Keratinocyte (primary cell): ENCODE results near the gene LYPD6. TPM values are rescaled to one million over a fixed set of nuclear protein-coding genes. Genes with fewer than 3 reads are reported as not detected.

Experiments
- DNase-seq: peaks from one replicate; pipeline ENCODE4 v3.0.0-alpha.2; 2011; ENCODE audit warnings: low read depth, missing footprints, low spot score
- FAIRE-seq: peaks from 2 replicates; lab custom pipeline; 2011; peaks lifted over from hg19 to GRCh38; lab: Jason Lieb, UNC
- H2AFZ ChIP-seq: 2 replicates; pipeline ENCODE4 v1.6.0; 2012; ENCODE audit warnings: low read length, control low read depth, inconsistent platforms; ENCODE audit not compliant: control insufficient read depth
- H3K27ac ChIP-seq: 2 replicates; pipeline ENCODE4 v1.5.1; 2011; ENCODE audit warnings: low read length; ENCODE audit not compliant: control insufficient read depth, insufficient read depth
- H3K27me3 ChIP-seq: 3 replicates; pipeline ENCODE4 v1.6.0; 2011; ENCODE audit warnings: low read length; ENCODE audit not compliant: control insufficient read depth, insufficient read depth; ENCODE audit errors: extremely low read depth
- H3K36me3 ChIP-seq, 2 experiments: 2 replicates in 1 of 2; 3 replicates in 1 of 2; pipeline ENCODE4 v1.5.1; 2011; ENCODE audit warnings: low read length in 2 of 2, mild to moderate bottlenecking in 1 of 2; ENCODE audit not compliant: control insufficient read depth in 2 of 2, insufficient read depth in 2 of 2; ENCODE audit errors: extremely low read depth in 1 of 2
- H3K4me1 ChIP-seq: 3 replicates; pipeline ENCODE4 v1.5.1; 2011; ENCODE audit warnings: low read length; ENCODE audit not compliant: control insufficient read depth, insufficient read depth; ENCODE audit errors: extremely low read depth
- H3K4me2 ChIP-seq: 3 replicates; pipeline ENCODE4 v1.6.0; 2011; ENCODE audit warnings: low read depth, low read length; ENCODE audit not compliant: control insufficient read depth, insufficient read depth; ENCODE audit errors: extremely low read depth
- H3K4me3 ChIP-seq, 3 experiments: fragments of 200-600 bp in 1 of 3; sonication (generic) in 1 of 3; 2 replicates in 2 of 3; 3 replicates in 1 of 3; pipeline ENCODE4 v1.5.1; 2011 to 2016; ENCODE audit warnings: low read length in 3 of 3, mild to moderate bottlenecking in 3 of 3, control low read depth in 2 of 3, inconsistent platforms in 1 of 3, low read depth in 1 of 3, mixed read lengths in 1 of 3, mixed run types in 1 of 3, moderate library complexity in 1 of 3; ENCODE audit not compliant: control insufficient read depth in 2 of 3, insufficient read depth in 2 of 3; ENCODE audit errors: extremely low read depth in 1 of 3
- H3K79me2 ChIP-seq: 2 replicates; pipeline ENCODE4 v1.6.0; 2012; ENCODE audit warnings: low read length; ENCODE audit not compliant: control insufficient read depth, insufficient read depth
- H3K9ac ChIP-seq: 3 replicates; pipeline ENCODE4 v1.6.0; 2011; ENCODE audit warnings: low read length; ENCODE audit not compliant: control insufficient read depth, insufficient read depth; ENCODE audit errors: extremely low read depth
- H3K9me1 ChIP-seq: 3 replicates; pipeline ENCODE4 v1.6.0; 2011; ENCODE audit warnings: low read length; ENCODE audit not compliant: control insufficient read depth, insufficient read depth; ENCODE audit errors: extremely low read depth
- H3K9me3 ChIP-seq: 2 replicates; pipeline ENCODE4 v1.5.1; 2012; ENCODE audit warnings: low read depth, low read length; ENCODE audit not compliant: control insufficient read depth
- H4K20me1 ChIP-seq: 3 replicates; pipeline ENCODE4 v1.6.0; 2011; ENCODE audit warnings: low read length; ENCODE audit not compliant: control insufficient read depth, insufficient read depth; ENCODE audit errors: extremely low read depth
- CTCF ChIP-seq, 3 experiments: IDR thresholded peaks in 1 of 3; conservative IDR thresholded peaks in 1 of 3; optimal IDR thresholded peaks in 1 of 3; 2 replicates in 2 of 3; 3 replicates in 1 of 3; pipeline versions ENCODE3 to v1.5.1; 2011; ENCODE audit warnings: low read length in 3 of 3, mild to moderate bottlenecking in 3 of 3, moderate library complexity in 2 of 3, control low read depth in 1 of 3, inconsistent platforms in 1 of 3; ENCODE audit not compliant: insufficient read depth in 2 of 3; ENCODE audit errors: extremely low read depth in 1 of 3
- EZH2 ChIP-seq: IDR thresholded peaks from one replicate; pipeline ENCODE4 v1.6.1; 2012; ENCODE audit warnings: inconsistent platforms, mild to moderate bottlenecking, low read length, moderate library complexity
- dilution Hi-C: fragments of 300-500 bp; cut with MboI; formaldehyde crosslinking; loops from one replicate; pipeline ENCODE4 v1.7.0; 2020; ENCODE audit warnings: low sequenced_read_pairs; ENCODE audit not compliant: extremely low pct_ligation_motif_present
- polyA plus RNA-seq, 5 experiments: library from polyadenylated mRNA; depleted of rRNA in 3 of 5; stranded (reverse) in 3 of 5; stranded (forward) in 1 of 5; unstranded in 1 of 5; fragments of >200 nt; gene quantifications; 1 replicate in 1 of 5; 2 replicates in 3 of 5; 3 replicates in 1 of 5; pipeline versions ENCODE4 v1.2.1 to v1.2.3, GENCODE V29; 2011 to 2012; ENCODE audit warnings: missing spikeins in 2 of 5, low read depth in 1 of 5, low replicate concordance in 1 of 5

Gene LYPD6
- polyA plus RNA-seq, 1 donor (not counting 4 experiments of a cell fraction or from before 2014, with no cell fraction given): 3.5 TPM

- FAIRE-seq: no peak
- Histone ChIP-seq H3K36me3 (no peaks in the 10 kb centered on the region), H2AFZ (no peak overlapping the region), H3K4me2 (no peak overlapping the region), H4K20me1 (no peaks in the 10 kb centered on the region), H3K79me2 (no peaks in the 10 kb centered on the region), H3K4me1 (no peaks in the 10 kb centered on the region), H3K27ac (no peak overlapping the region), H3K9ac (no peak overlapping the region), H3K4me3 (no peak overlapping the region), H3K9me3 (no peaks in the 10 kb centered on the region), H3K27me3 (no peaks in the 10 kb centered on the region), H3K9me1 (no peaks in the 10 kb centered on the region)
- dilution Hi-C loops: no loop called here
- TF ChIP-seq EZH2 (no peak), CTCF (optimal IDR thresholded peaks at IDR 0.05 in 1 of 3, IDR thresholded peaks at IDR 0.05 in 1 of 3, conservative IDR thresholded peaks at IDR 0.05 in 1 of 3; ENCODE audit: extremely low read depth in 1 of 3, insufficient read depth in 2 of 3, low read length in 3 of 3) (no peak)
- DNase-seq: no peak
Measured at GRCh38 chr2:149360106-149360505, 29.7 kb downstream of the LYPD6 start.

GRCh38 chr2:149363958-149364357 lies 33.6 kb downstream of the LYPD6 start:
- Histone ChIP-seq H4K20me1 (no peaks in the 10 kb centered on the region), H3K27me3 (no peaks in the 10 kb centered on the region), H3K9me3 (no peaks in the 10 kb centered on the region), H3K9ac (no peak overlapping the region), H3K9me1 (no peaks in the 10 kb centered on the region), H3K79me2 (no peaks in the 10 kb centered on the region), H3K4me2 (no peak overlapping the region), H3K4me1 (peaks cover 12% of the 10 kb centered on the region), H3K27ac (no peak overlapping the region), H3K36me3 (no peaks in the 10 kb centered on the region), H2AFZ (no peak overlapping the region), H3K4me3 (no peak overlapping the region)
- DNase-seq (no peak), FAIRE-seq (no peak)
- no peak for TF ChIP-seq CTCF (optimal IDR thresholded peaks at IDR 0.05 in 1 of 3, IDR thresholded peaks at IDR 0.05 in 1 of 3, conservative IDR thresholded peaks at IDR 0.05 in 1 of 3; ENCODE audit: extremely low read depth in 1 of 3, insufficient read depth in 2 of 3, low read length in 3 of 3)
- TF ChIP-seq EZH2: no peak
- dilution Hi-C loops: no loop called here
